Upper lobe of left lung (tissue), 4 donors: ENCODE measurements around the gene B3GALT6.

Source experiments
- CTCF ChIP-seq, 6 experiments: fragments of 450-650 bp in 4 of 6; fragments of 200-600 bp in 2 of 6; sonication (generic) in 2 of 6; IDR thresholded peaks; one replicate each; pipeline ENCODE4 v1.5.1; 2016 to 2019; ENCODE audit warnings: antibody characterized with exemption in 6 of 6
- EP300 ChIP-seq, 4 donors: sonication (generic); formaldehyde crosslinking; IDR thresholded peaks; one replicate each; pipeline ENCODE4 v1.5.1; 2017; ENCODE audit warnings: antibody characterized with exemption in 4 of 4, control low read depth in 2 of 4
- POLR2A ChIP-seq, 4 donors: fragments of 450-650 bp; IDR thresholded peaks; one replicate each; pipeline ENCODE4 v1.5.1; 2016 to 2017; ENCODE audit warnings: antibody characterized with exemption in 4 of 4, mild to moderate bottlenecking in 2 of 4
- POLR2AphosphoS5 ChIP-seq, 2 donors: sonication (generic); formaldehyde crosslinking; IDR thresholded peaks; one replicate each; pipeline ENCODE4 v1.5.1; 2017; ENCODE audit warnings: antibody characterized with exemption in 2 of 2

GRCh38 chr1:1246577-1247340 is 14.7 kb downstream of the B3GALT6 start, which contains the start of gene C1QTNF12:
- TF ChIP-seq CTCF (IDR thresholded peaks at IDR 0.05): no peak
- TF ChIP-seq POLR2AphosphoS5 (IDR thresholded peaks at IDR 0.05): no peak
- no peak for TF ChIP-seq POLR2A (IDR thresholded peaks at IDR 0.05)
- TF ChIP-seq EP300 (IDR thresholded peaks at IDR 0.05): no peak
